OCI-LY7 (cell line): ENCODE measurements around the gene GABRD. TPM values are rescaled to one million over a fixed set of nuclear protein-coding genes. Genes with fewer than 3 reads are reported as not detected.

ENCODE experiments used
- BruUV-seq: library from RNA; stranded (reverse); fragments of 400-500 nt; replicated peaks from 2 replicates; lab custom pipeline; 2021; lab: Mats Ljungman, UMichigan
- CTCF ChIA-PET: fragments of 300-600 bp; sonication (Branson Sonifier 250); formaldehyde crosslinking; loops from one replicate; lab custom pipeline; 2022; ENCODE audit warnings: antibody characterized with exemption; ENCODE audit not compliant: unreplicated experiment; lab: Charles Lee
- POLR2A ChIA-PET: fragments of 300-600 bp; sonication (Branson Sonifier 250); formaldehyde crosslinking; loops from one replicate; lab custom pipeline; 2022; ENCODE audit warnings: antibody characterized with exemption; lab: Charles Lee
- DNase-seq: peaks from one replicate; pipeline ENCODE4 v3.0.0-alpha.2; 2015; ENCODE audit warnings: low spot score
- H2AFZ ChIP-seq: fragments of 200-600 bp; sonication (generic), shearing (Covaris generic); 2 replicates; pipeline ENCODE4 v1.6.1; 2014; ENCODE audit warnings: mild to moderate bottlenecking, antibody characterized with exemption, low read length, moderate library complexity
- H3K27ac ChIP-seq: fragments of 200-600 bp; sonication (generic); 2 replicates; pipeline ENCODE4 v1.5.1; 2014; ENCODE audit warnings: mixed run types, low read depth, mild to moderate bottlenecking, moderate library complexity, low read length, inconsistent platforms; ENCODE audit not compliant: poor library complexity, severe bottlenecking
- H3K36me3 ChIP-seq: fragments of 200-600 bp; sonication (generic); 2 replicates; pipeline ENCODE4 v1.6.1; 2014; ENCODE audit warnings: mild to moderate bottlenecking, antibody characterized with exemption, low read length, moderate library complexity, mixed read lengths; ENCODE audit not compliant: insufficient read depth
- H3K4me1 ChIP-seq: fragments of 200-600 bp; sonication (generic); 2 replicates; pipeline ENCODE4 v1.5.1; 2014; ENCODE audit warnings: mild to moderate bottlenecking, low read length; ENCODE audit not compliant: insufficient read depth, poor library complexity, severe bottlenecking
- H3K4me2 ChIP-seq: fragments of 200-600 bp; sonication (generic); 2 replicates; pipeline ENCODE4 v1.6.1; 2014; ENCODE audit warnings: mild to moderate bottlenecking, low read length
- H3K4me3 ChIP-seq: fragments of 200-600 bp; sonication (generic); 2 replicates; pipeline ENCODE4 v1.5.1; 2014; ENCODE audit warnings: mild to moderate bottlenecking, low read depth, low read length; ENCODE audit not compliant: poor library complexity, severe bottlenecking
- H3K79me2 ChIP-seq: fragments of 200-600 bp; sonication (generic); 2 replicates; pipeline ENCODE4 v1.6.1; 2016; ENCODE audit warnings: low read depth, mild to moderate bottlenecking, low read length, moderate library complexity, mixed read lengths; ENCODE audit not compliant: insufficient read depth
- H3K9me2 ChIP-seq: fragments of 200-600 bp; sonication (generic); 2 replicates; pipeline ENCODE4 v1.6.1; 2016; ENCODE audit warnings: mild to moderate bottlenecking, low read length, mixed read lengths; ENCODE audit not compliant: insufficient read depth
- H3K9me3 ChIP-seq: fragments of 200-600 bp; sonication (generic); 2 replicates; pipeline ENCODE4 v1.6.1; 2014; ENCODE audit warnings: mild to moderate bottlenecking, mixed run types, low read length, mixed read lengths
- H4K20me1 ChIP-seq: fragments of 200-600 bp; sonication (generic); 2 replicates; pipeline ENCODE4 v1.6.1; 2014; ENCODE audit warnings: mild to moderate bottlenecking, antibody characterized with exemption, low read length, moderate library complexity, mixed read lengths; ENCODE audit not compliant: insufficient read depth
- CTCF ChIP-seq: fragments of 200-600 bp; sonication (generic); conservative IDR thresholded peaks from 2 replicates; pipeline ENCODE4 v1.5.1; 2014; ENCODE audit warnings: mild to moderate bottlenecking, antibody characterized with exemption, low read length, moderate library complexity, mixed read lengths
- EZH2phosphoT487 ChIP-seq: fragments of 200-600 bp; sonication (generic); IDR thresholded peaks from 2 replicates; pipeline ENCODE4 v1.6.1; 2018; ENCODE audit warnings: low read depth, borderline replicate concordance, mild to moderate bottlenecking, mixed run types, antibody characterized with exemption, low read length, moderate library complexity, mixed read lengths
- intact Hi-C: fragments of 100-400 bp; cut with micrococcal nuclease; formaldehyde crosslinking; loops from one replicate; pipeline ENCODE4 v1.10.0; 2022; ENCODE audit not compliant: unreplicated experiment
- total RNA-seq, 2 experiments: library from RNA; depleted of rRNA in 1 of 2; stranded (reverse); fragments of >200 nt in 1 of 2; shearing (Covaris generic) in 1 of 2; gene quantifications; 2 replicates each; pipeline ENCODE4 v1.2.3, GENCODE V29; 2014 to 2022

The GABRD gene
- total RNA-seq, 2 experiments from 2014 or later: not detected

GRCh38 chr1:2049225-2049717, 30.1 kb downstream of the GABRD start:
- POLR2A ChIA-PET: no interaction called here
- no TSS peak for BruUV-seq
- peaks cover 7% of the 10 kb centered on the region for H3K4me1 ChIP-seq
- H3K4me3 ChIP-seq: peak overlapping the region; percentile 73
- no peaks in the 10 kb centered on the region for H3K36me3 ChIP-seq
- no peaks in the 10 kb centered on the region for H3K9me3 ChIP-seq
- H3K79me2 ChIP-seq: no peaks in the 10 kb centered on the region
- H4K20me1 ChIP-seq: no peaks in the 10 kb centered on the region; the same call in 1 of the 2 replicates
- H3K9me2 ChIP-seq: no peaks in the 10 kb centered on the region
- TF ChIP-seq EZH2phosphoT487 (no peak), CTCF (no peak)
- CTCF ChIA-PET: no interaction called here
- no peak overlapping the region for H3K27ac ChIP-seq
- H3K4me2 ChIP-seq: peak overlapping the region; percentile 95
- H2AFZ ChIP-seq: peak overlapping the region; percentile 85
- intact Hi-C loops: loop anchor here (5.0 kb wide), 1 partner anchor 107 kb away; no protein-coding TSS in a partner anchor
- DNase-seq: peak; percentile 15

- BruUV-seq: no TSS peak
- intact Hi-C loops: loop anchor here (5.0 kb wide), 1 partner anchor 108 kb away; no protein-coding TSS in a partner anchor
- Histone ChIP-seq H3K9me2 (no peaks in the 10 kb centered on the region), H3K4me3 (peak within 1 kb of the TSS; percentile 73), H3K36me3 (no peaks in the 10 kb centered on the region), H3K27ac (no peak within 1 kb of the TSS), H3K79me2 (no peaks in the 10 kb centered on the region), H3K4me1 (peaks cover 7% of the 10 kb centered on the region), H4K20me1 (no peaks in the 10 kb centered on the region; the same call in 1 of the 2 replicates), H3K4me2 (peak within 1 kb of the TSS; percentile 95), H2AFZ (peak within 1 kb of the TSS; percentile 85), H3K9me3 (no peaks in the 10 kb centered on the region)
- DNase-seq: peak; percentile 94
- TF ChIP-seq CTCF: no peak
- TF ChIP-seq EZH2phosphoT487: no peak
- ChIA-PET POLR2A (no interaction called here), CTCF (no interaction called here)
These were observed 30.7 kb downstream of the GABRD start, which contains the start of gene PRKCZ for GRCh38 chr1:2049718-2050431. Gene PRKCZ, plus strand, starts transcription at chr1:2050411. Its CDS starts 220 bp downstream, at chr1:2050631.

GRCh38 chr1:2050461-2050792, 31.3 kb downstream of the GABRD start:
- Histone ChIP-seq H3K79me2 (no peaks in the 10 kb centered on the region), H3K4me1 (peaks cover 7% of the 10 kb centered on the region), H3K9me2 (no peaks in the 10 kb centered on the region), H3K9me3 (no peaks in the 10 kb centered on the region), H2AFZ (peak overlapping the region; percentile 75), H4K20me1 (no peaks in the 10 kb centered on the region; the same call in 1 of the 2 replicates), H3K4me3 (peak overlapping the region; percentile 73), H3K36me3 (no peaks in the 10 kb centered on the region), H3K4me2 (peak overlapping the region; percentile 67), H3K27ac (no peak overlapping the region)
- CTCF ChIA-PET: no interaction called here
- intact Hi-C loops: no loop called here
- TF ChIP-seq EZH2phosphoT487 (no peak), CTCF (no peak)
- no TSS peak for BruUV-seq
- no peak for DNase-seq
- POLR2A ChIA-PET: no interaction called here
